SK-N-MC (cell line): ENCODE measurements around the gene XXYLT1.
"Not testable (repeated sequence)": the region's sequence is repeated elsewhere in the genome, so short reads cannot be mapped to it uniquely, and the experiment has no call there.

Source experiments
- DNase-seq: peaks from one replicate; pipeline ENCODE4 v3.0.0-alpha.2; 2011; ENCODE audit warnings: low read depth, low spot score
- H3K27ac ChIP-seq: fragments of 200-600 bp; sonication (generic); 2 replicates; pipeline ENCODE4 v1.5.1; 2016; ENCODE audit warnings: mixed run types
- H3K36me3 ChIP-seq: fragments of 200-600 bp; sonication (generic); 2 replicates; pipeline ENCODE4 v1.6.1; 2017; ENCODE audit warnings: antibody characterized with exemption, low read length, mixed read lengths; ENCODE audit not compliant: insufficient read depth
- H3K4me3 ChIP-seq: fragments of 200-600 bp; sonication (generic); 2 replicates; pipeline ENCODE4 v1.5.1; 2016
- H3K9ac ChIP-seq: fragments of 200-600 bp; sonication (generic); 2 replicates; pipeline ENCODE4 v1.8.0; 2017; ENCODE audit warnings: mixed run types, mixed read lengths; ENCODE audit not compliant: insufficient read length
- H3K9me3 ChIP-seq: fragments of 200-600 bp; sonication (generic); 2 replicates; pipeline ENCODE4 v1.6.1; 2017; ENCODE audit warnings: low read depth, mild to moderate bottlenecking, antibody characterized with exemption, low read length, moderate library complexity, mixed read lengths
- EZH2 ChIP-seq: fragments of 200-600 bp; sonication (generic); IDR thresholded peaks from one replicate; pipeline ENCODE4 v1.6.1; 2017; ENCODE audit warnings: antibody characterized with exemption
- FOXP2 ChIP-seq: optimal IDR thresholded peaks from 2 replicates; pipeline ENCODE3; 2011; ENCODE audit warnings: mild to moderate bottlenecking, moderate library complexity; ENCODE audit not compliant: insufficient read depth; ENCODE audit errors: extremely low read length, control extremely low read depth
- POLR2AphosphoS5 ChIP-seq: IDR thresholded peaks from 2 replicates; pipeline ENCODE4 v1.6.1; 2012; ENCODE audit warnings: mild to moderate bottlenecking, low read depth, low read length, borderline replicate concordance

The XXYLT1 gene

DNA sequence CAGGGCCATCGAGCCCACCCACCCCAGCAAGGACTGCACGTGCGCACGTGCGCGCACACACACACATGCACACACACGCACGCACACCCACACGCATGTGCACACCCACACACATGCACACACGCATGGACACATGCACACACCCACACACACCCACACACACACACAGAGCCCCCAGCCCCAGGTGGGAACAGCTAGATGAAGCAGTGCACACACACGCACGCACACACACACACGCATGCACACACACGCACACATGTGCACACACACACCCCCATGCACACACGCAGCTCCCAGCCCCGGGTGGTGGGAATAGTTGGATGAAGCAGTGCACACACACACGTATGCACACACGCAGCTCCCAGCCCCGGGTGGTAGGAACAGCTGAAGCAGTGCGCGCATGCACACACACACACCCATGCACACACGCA, 158.6 kb downstream of the XXYLT1 start:
- Histone ChIP-seq H3K9ac (no peak overlapping the region), H3K9me3 (no peaks in the 10 kb centered on the region), H3K4me3 (no peak overlapping the region), H3K27ac (no peak overlapping the region), H3K36me3 (no peaks in the 10 kb centered on the region)
- no peak for DNase-seq
- no peak for TF ChIP-seq EZH2
- TF ChIP-seq FOXP2: no peak

DNA sequence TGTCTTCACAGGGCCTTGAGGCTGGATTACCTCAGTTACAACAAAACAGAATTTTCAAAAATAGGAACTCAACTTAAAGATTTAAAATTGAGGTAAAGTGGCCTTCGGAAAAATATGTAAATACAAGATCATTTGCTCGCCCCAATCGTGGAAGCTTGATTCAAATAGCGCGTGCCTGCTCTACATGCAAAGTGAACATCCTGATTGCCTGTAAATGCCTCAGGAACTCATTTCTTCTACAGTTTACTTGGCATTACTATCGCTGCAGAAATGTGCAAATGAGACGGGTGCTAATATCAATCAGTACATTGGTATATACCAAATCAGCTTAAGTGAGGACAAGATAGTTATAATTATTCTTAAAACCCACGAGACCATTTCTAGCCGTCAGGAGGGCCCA, 159.2 kb downstream of the XXYLT1 start:
- no peak for DNase-seq
- H3K36me3 ChIP-seq: no peaks in the 10 kb centered on the region
- no peak overlapping the region for H3K4me3 ChIP-seq
- peak overlapping the region; percentile 3; the same call in 1 of the 2 replicates for H3K27ac ChIP-seq
- no peak overlapping the region for H3K9ac ChIP-seq
- H3K9me3 ChIP-seq: no peaks in the 10 kb centered on the region
- TF ChIP-seq POLR2AphosphoS5: no peak
- TF ChIP-seq FOXP2: no peak
- no peak for TF ChIP-seq EZH2

DNA sequence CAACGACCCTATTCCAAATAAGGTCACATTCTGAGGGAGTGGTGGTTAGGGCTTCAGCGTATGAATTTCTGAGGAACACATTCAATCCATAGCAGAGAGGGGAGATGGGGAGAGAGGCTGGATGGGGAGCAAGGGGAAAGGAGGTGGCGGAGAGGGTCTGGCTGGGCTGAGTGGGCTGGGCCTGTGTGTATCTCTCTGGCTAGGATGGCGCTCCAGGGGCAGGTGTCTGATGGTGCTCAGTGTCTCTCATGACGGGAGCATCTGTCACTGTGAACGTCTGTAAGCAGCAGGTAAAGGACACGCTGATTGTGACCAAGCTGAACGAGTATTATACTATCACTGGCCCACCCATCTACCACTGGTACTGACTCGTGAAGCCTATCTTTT, 159.6 kb downstream of the XXYLT1 start:
- Histone ChIP-seq H3K4me3 (no peak overlapping the region), H3K36me3 (no peaks in the 10 kb centered on the region), H3K9ac (no peak overlapping the region), H3K9me3 (no peaks in the 10 kb centered on the region), H3K27ac (peak overlapping the region; percentile 3; the same call in 1 of the 2 replicates)
- TF ChIP-seq EZH2: no peak
- DNase-seq: no peak

DNA sequence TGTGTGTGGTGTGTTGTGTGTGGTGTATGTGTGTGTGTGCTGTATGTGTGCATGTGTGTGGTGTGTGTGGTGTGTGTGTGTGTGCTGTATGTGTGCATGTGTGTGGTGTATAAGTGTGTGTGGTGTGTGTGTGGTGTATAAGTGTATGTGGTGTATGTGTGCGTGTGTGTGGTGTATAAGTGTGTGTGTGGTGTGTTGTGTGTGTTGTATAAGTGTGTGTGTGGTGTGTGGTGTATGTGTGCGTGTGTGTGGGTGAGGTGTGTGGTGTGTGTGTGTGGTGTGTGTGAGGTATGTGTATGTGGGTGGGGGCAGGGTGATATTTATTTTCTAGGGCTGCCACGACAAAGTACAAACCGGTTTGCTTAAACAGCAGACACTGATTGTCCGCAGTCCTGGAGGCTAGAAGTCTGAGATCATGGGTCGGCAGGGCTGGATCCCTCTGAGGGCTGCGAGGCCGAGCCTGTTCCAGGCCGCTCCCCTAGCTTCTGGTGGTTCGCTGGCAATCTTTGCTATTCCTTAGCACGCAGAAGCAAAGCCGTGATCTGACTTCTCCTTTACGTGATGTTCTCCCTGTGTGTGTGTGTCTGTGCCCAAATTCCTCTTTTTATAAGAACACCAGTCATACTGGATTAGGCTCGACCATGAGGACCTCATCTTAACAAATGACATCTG, 160.2 kb downstream of the XXYLT1 start:
- peaks cover 2% of the 10 kb centered on the region; the same call in 1 of the 2 replicates for H3K36me3 ChIP-seq
- H3K27ac ChIP-seq: no peak overlapping the region
- no peak overlapping the region for H3K4me3 ChIP-seq
- no peak for DNase-seq
- no peaks in the 10 kb centered on the region for H3K9me3 ChIP-seq
- no peak for TF ChIP-seq FOXP2
- TF ChIP-seq POLR2AphosphoS5: no peak
- TF ChIP-seq EZH2: no peak
- H3K9ac ChIP-seq: no peak overlapping the region

DNA sequence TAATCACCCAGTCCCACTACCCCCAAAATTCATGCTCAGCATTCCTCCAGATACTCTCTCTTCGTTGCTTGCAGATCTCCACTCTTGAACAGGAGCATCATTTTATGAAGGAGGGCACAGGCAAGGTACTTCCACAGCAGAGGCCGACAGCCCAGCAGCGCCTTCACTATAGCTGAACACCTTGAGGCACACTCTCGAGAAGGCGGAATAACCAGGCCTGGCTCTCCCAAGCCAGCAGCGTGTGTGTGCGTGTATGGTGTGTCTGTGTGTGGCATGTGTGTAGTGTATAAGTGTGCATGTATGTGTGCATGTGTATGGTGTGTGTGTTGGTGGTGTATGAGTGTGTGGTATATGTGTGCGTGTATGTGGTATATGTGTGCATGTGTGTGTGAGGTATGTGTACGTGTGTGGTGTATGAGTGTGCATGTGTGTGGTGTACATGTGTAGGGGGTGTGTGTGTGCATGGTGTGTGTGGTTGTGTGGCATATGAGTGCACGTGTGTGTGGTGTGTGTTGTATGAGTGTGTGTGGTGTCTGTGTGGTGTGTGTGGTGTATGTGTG, 161.8 kb downstream of the XXYLT1 start:
- no peak for TF ChIP-seq FOXP2
- TF ChIP-seq POLR2AphosphoS5: no peak
- no peak for TF ChIP-seq EZH2
- no peak for DNase-seq
- no peak overlapping the region for H3K27ac ChIP-seq
- H3K4me3 ChIP-seq: no peak overlapping the region
- peaks cover 3% of the 10 kb centered on the region; the same call in 1 of the 2 replicates for H3K36me3 ChIP-seq
- no peaks in the 10 kb centered on the region for H3K9me3 ChIP-seq
- no peak overlapping the region for H3K9ac ChIP-seq

DNA sequence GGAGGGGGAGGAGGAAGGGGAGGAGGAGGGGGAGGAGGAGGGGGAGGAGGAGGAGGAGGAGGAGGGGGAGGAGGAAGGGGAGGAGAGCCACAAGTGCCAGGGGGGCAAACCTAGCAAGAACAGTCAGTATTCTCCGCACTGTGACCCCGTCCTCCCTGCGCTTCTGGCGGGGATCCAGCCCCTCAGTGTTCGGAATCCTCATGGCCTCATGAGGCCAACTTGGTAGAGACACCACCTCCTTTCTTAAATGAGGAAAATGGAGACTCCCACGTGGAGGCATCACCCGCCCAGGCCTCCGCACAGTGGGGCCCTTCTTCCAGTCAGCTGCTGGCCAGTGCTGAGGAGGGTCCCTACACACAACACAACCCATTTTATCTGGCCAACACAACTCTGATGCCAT, 163.4 kb downstream of the XXYLT1 start:
- no peak for DNase-seq
- TF ChIP-seq EZH2: no peak
- TF ChIP-seq POLR2AphosphoS5: no peak
- no peak for TF ChIP-seq FOXP2
- H3K27ac ChIP-seq: no peak overlapping the region
- H3K4me3 ChIP-seq: no peak overlapping the region
- H3K9me3 ChIP-seq: no peaks in the 10 kb centered on the region
- no peak overlapping the region for H3K9ac ChIP-seq
- H3K36me3 ChIP-seq: peaks cover 3% of the 10 kb centered on the region; the same call in 1 of the 2 replicates

DNA sequence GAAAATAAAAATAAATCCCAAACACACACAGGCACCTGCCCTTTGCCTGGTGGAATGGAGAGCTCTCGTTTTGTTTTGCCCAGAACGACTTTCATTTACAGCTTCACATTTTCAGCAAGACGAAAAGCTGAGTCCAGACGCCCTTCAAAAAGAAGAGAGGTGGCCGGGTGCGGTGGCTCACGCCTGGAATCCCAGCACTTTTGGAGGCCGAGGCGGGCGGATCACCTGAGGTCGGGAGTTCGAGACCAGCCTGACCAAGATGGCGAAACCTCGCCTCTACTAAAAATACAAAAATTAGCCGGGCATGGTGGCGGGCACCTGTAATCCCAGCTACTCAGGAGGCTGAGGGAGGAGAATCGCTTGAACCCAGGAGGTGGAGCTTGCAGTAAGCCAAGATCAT, 163.9 kb downstream of the XXYLT1 start:
- not testable (repeated sequence) for H3K36me3 ChIP-seq, H3K4me3 ChIP-seq, H3K9me3 ChIP-seq, H3K9ac ChIP-seq, H3K27ac ChIP-seq, DNase-seq

DNA sequence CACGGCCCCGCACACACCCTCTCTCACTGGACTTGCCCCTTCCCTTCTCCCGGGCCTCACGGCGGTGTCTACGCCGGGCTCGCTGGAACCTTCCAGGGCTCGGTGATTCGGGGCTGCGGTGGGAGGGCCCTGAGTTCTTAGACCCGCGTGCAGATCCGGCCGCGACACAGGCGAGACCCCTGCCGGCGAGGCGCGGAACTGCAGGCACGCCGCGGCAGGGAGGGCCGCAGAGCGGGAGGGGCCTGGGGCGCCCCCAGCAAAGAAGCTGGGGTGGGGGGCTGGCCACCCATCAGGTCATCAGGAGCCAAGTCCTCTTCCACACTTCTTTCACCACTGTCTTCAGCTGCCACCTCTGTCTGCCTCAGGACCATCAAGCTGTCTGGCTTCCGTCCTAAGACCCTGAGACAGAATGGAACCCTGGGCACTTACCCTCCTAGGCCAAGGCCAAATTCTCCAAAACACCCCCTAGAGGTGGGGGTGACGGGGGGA, 164.5 kb downstream of the XXYLT1 start:
- H3K27ac ChIP-seq: no peak overlapping the region
- peak overlapping the region; percentile 53 for H3K4me3 ChIP-seq
- peaks cover 6% of the 10 kb centered on the region; the same call in 1 of the 2 replicates for H3K36me3 ChIP-seq
- no peaks in the 10 kb centered on the region for H3K9me3 ChIP-seq
- no peak overlapping the region for H3K9ac ChIP-seq
- DNase-seq: no peak
- TF ChIP-seq FOXP2: peak; percentile 58
- no peak for TF ChIP-seq EZH2

DNA sequence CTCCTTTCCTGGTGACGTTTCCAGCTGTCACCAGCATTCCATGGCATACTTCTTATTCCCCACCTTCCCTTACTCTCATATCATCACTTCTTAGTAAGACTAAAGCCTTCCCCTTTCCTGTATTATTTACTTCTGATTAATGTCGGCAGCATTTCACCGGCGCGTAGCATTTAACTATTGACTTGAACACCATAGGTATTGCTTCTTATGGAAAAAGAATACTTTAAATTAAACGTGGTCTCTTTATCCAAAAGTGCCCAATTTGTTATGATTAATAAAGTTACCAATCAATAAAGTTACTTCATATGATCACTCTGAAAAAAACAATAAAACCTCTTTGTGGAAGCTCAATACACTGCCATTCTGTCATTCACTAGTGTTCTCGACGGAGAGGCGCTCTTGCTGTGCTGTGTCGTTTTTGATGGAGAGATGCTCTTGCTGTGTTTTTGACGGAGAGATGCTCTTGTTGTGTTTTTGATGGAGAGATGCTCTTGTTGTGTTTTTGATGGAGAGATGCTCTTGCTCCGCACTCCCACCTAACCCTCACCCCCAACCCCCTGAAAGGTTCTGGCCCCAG, 165.0 kb downstream of the XXYLT1 start:
- H3K9me3 ChIP-seq: no peaks in the 10 kb centered on the region
- H3K9ac ChIP-seq: no peak overlapping the region
- peak overlapping the region; percentile 53 for H3K4me3 ChIP-seq
- no peak for DNase-seq
- H3K36me3 ChIP-seq: peaks cover 6% of the 10 kb centered on the region; the same call in 1 of the 2 replicates
- TF ChIP-seq FOXP2 (no peak), EZH2 (no peak), POLR2AphosphoS5 (no peak)
- no peak overlapping the region for H3K27ac ChIP-seq
